SH-SY5Y (cell line): ENCODE data around the gene TMEM164.

Experiments
- GATA2 ChIP-seq: IDR thresholded peaks from 2 replicates; pipeline ENCODE4 v1.6.1; 2011; ENCODE audit warnings: mild to moderate bottlenecking, low read depth, low read length
- GATA3 ChIP-seq: IDR thresholded peaks from 2 replicates; pipeline ENCODE4 v1.6.1; 2011; ENCODE audit warnings: low read depth, mild to moderate bottlenecking, low read length, moderate library complexity

The TMEM164 gene

DNA sequence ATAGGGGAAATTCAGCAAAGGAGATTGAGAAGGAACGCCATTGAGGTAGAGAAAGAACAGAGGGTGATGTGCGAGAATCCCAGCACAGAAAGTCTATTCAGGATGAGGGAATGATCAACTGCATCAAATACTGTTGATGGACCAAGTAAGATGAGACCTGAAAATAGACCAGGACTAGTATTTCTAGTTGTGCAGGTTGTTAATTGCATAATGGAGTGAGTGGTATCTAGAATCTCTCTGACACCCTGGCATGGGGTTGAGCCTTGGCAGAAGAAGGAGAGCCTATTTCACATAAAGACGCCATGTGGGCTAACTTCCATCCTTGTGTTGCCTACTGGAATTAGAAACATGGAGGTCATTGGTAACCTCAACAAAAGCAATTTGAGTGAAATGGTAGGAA is 135.6 kb downstream of the TMEM164 start:
- TF ChIP-seq GATA2 (no peak), GATA3 (no peak)

DNA sequence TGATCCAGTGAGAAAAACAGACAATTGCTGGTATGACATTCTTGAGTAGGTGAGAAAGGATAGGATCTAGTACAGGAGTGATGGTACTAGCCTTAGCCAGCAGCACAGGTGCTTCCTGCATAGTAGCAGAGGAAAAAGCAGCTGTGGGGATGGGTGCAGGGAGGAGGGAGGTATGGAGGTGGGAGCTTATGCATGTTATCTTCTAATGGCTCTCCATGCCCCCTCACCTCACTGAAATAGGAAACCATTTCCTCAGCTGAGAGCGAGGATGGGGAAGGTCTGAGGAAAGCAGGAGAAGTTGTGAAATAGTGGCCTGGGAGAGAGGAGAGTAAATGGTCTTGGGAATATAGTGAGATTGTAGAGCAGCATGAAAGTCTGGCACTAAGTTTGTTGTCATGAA is 136.3 kb downstream of the TMEM164 start:
- TF ChIP-seq GATA3, result no peak
- TF ChIP-seq GATA2, result no peak

DNA sequence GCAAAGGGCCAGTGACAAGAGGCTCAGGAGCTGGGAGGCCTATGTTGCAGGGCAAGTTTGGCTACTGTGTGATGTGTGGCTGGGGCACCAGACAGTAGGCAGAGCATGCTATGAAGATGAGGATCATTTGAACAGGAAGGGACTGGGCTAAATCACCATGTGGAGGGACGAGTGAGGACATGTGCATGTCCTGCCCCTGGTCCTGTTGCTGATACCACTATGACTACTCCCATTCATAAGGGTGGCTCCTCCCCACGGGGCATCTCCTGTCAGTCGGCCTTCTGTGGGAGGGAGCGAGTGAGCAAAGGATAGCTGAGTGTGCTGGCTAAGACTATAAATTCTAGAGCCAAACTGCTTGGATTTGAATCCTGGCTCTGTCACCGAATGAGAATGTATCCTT is 139.2 kb downstream of the TMEM164 start:
- TF ChIP-seq GATA3 (no peak), GATA2 (no peak)

DNA sequence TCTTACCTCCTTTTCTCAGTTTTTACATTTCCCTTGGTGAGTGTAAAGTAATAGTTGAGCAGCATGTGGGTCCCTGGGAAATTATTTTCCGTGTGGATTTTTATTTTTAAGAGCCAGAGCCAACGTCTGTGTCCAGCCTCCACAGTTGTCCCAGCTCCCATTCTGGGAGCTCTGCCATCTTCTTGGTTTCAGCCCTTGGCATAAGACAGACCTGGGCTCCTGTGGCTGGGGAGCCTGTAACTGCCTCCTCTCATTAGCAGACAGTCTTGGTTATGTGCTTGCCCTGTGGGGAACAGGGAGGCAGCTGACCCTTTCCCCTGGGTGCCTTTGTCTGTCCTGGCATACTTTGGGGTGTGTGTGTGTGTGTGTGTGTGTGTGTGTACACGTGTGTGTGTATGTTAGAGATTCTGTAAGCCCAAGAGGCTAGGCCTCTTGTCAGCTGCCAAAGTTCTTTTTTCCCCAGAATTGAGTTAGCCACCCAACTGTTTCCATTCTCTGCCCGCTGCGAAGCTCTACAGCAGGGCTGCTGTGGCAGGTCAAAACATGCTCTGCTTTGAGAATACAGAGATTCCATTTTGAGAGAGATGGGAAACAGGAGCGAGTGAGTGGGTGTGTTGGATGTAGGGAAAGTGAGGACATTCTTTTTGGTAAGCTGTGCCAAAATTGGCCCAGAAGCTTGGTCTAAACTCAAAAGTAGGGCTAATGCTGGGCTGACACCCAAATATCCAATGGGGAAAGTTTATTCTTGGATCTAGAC is 140.7 kb downstream of the TMEM164 start:
- no peak for TF ChIP-seq GATA3
- TF ChIP-seq GATA2, result no peak

DNA sequence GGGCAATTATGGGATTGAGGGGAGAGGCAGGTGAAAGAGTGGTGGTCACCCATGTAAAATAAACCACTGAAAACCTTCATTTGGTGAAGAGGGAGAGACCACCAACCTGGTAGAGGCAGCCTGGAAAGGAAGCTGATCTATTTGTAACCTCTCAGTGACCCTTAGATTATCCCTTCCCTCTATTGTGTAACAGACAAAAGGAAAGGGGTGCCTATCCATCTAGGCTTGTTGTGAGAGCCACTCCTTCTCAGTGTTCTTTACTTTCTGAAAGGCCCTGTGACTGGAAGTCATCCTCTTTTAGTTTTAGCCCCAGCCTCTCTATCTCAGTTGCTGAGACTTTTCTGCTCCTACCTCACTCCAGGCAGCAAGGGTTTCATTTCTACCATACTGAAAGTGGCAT is 142.4 kb downstream of the TMEM164 start:
- TF ChIP-seq GATA3 (no peak), GATA2 (no peak)

DNA sequence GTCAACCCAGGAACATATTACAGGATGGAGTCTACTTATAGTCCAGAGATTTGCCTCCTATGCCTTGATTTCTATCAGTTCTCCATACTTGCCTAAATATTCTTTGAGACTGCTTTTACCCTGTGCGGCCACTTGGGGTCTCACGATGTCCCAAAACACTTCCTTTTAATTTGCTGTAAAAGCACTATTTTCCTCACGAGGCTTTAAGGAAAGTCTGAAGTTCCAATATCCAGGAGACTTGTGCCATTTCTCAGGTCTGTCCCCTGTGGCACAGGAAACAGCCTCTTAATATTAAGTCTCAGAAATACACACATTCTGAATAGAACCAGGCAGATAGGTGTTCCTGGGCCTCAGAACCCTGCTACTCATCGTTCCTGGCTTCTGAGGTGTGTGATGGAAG is 142.9 kb downstream of the TMEM164 start:
- TF ChIP-seq GATA2 (no peak), GATA3 (no peak)

DNA sequence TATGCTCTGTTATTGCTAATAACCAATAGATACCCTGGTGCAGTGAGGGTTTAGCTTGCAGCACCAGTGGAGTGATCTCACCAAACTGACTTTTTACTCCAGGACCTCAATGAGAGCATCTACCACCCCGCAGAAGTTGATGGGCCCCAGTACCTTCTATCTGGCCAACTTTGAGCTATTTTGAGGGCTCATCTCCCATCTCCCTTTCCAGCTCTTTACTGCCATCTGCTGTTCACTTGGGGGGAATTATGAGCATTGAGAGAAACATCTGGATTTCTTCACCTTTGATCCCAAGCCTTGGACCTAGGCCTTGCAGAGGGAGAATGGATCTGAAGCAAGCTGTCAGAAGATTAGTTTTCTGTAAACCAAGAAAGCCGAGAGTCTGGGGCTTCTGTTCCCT is 143.6 kb downstream of the TMEM164 start:
- TF ChIP-seq GATA2 (no peak), GATA3 (no peak)

DNA sequence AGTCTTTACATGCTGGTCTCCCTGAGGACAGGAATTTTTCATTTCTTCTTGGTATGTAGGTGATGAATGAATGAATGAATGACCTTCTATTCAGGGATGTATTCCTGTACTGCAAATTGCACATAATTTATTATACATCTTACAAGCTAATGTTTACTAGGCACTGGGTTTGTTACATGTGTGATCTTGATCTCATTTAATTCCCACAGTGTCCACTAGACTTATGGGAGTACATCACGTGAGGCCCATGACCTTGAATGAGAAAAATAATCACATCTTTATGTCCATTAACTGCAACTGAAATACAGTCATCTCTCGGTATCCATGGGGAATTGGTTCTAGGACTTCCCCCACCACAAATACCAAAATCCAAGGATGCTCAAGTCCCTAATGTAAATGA is 150.3 kb downstream of the TMEM164 start:
- TF ChIP-seq GATA3 (no peak), GATA2 (no peak)

DNA sequence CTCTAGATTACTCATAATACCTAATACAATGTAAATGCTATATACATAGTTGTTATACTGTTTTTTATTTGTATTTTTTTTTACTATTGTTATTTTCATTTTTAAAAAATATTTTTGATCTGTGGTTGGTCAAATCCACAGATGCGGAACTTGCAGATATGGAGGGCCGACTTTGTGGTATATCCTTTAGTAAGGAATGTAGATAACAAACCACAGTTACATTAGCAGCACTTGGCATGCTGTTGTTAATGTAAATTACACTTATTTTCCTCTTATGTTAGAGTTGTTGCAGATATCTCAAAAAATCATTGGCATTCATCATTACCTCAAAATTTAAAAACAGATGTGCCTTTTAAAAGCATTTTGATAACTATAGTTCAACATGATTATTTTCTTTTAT is 151.0 kb downstream of the TMEM164 start:
- TF ChIP-seq GATA3 (no peak), GATA2 (no peak)

DNA sequence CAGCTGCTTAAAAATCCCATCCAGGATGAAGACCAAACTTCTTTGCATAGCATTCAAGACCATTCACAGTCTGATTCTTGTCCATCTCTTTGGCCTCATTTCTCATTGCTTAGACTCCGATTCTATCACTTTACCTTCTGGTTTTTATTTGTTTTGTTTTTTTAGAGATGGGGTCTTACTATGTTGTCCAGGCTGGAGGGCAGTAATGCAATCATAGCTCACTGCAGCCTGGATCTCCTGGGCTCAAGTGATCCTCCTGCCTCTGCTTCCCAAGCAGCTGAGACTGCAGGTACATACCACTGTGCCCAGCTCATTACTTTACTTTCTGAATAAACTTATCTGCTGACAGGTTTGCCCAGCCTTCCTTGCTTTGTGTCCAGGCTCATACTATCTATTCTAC is 152.8 kb downstream of the TMEM164 start:
- TF ChIP-seq GATA2 (no peak), GATA3 (no peak)

DNA sequence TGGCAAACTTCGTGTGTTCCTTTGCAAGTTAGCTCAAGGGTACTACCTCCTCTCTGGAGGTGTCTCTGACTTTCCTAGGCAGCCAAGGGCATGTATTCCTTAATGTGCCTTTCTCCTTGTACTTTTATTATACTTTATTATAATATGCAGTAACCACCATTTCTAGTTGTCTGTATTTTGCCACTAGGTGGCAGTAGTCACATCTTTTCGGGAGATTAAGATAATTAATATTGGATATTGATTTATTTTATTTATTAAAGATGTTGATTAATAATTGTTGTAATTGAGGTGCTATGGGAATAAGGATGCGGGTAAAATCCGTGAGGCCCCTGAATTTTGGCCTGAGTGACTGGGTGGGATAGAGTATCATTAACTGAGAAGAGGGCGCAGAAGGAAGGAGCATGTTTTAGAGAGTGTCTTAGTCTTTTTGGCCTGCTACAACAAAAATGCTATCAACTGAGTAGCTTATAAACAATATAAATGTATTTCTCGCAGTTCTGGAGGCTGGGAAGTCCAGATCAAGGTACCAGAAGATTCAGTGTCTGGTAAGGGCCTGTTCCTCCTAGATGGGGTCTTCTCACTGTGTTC is 153.3 kb downstream of the TMEM164 start:
- no peak for TF ChIP-seq GATA3
- TF ChIP-seq GATA2, result no peak

DNA sequence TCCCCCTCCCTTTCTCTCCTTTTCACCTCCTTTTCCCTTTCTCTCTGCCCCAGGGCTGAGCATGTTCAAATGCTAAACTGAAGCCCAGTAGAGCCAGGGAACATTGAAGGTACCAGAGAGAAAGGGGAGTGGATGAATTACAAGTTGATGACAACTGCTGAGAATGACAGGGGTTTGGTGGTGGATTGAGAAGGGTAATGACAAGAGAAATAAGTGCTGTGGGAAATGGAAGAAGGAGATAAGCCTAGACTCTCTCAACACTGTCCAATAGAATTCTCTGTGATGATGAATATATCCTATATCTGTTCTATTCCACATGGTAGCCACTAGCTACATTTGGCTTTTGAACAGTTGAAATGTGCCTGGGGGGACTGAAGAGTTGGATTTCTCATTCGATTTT is 154.5 kb downstream of the TMEM164 start:
- TF ChIP-seq GATA3 (no peak), GATA2 (no peak)

DNA sequence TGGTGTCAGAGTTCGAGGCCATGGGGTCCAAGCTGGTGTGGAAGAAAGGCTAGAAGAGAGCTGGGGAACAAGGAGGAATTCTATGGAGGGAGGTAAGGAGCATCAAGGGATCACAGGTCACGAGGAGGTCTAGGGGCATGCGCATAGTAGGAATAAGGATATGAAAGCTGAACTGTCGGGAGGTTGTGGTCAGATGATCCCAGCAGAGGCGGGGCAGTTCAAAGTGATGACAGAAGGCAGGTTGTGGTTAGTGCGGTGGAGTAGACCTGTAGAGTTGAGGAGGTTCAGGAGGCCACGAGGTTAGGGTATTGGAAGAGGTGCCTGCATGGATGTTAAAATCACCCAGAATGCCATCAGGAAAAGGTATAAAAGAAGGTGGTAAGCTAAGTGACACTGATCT is 156.3 kb downstream of the TMEM164 start:
- TF ChIP-seq GATA2 (no peak), GATA3 (no peak)

DNA sequence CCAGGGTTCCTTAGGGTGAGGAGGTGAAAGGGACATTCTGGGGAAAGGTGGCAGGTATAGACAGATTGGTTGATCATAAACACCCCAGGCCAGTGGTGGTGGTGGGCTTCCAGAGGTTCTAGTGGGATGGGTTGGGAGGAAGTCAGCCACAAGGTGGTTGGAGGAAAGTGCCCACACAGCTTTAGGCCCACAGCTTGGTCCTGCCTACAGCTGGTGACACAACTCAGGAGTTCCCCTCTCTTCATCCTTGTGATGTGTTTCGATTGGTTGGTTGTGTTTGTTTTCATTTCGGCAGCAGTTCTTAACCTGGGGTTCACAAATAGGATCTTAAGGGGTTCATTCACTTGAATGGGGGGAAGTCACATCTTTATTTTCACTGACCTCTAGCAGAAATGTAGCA is 157.0 kb downstream of the TMEM164 start:
- no peak for TF ChIP-seq GATA3
- TF ChIP-seq GATA2, result no peak

DNA sequence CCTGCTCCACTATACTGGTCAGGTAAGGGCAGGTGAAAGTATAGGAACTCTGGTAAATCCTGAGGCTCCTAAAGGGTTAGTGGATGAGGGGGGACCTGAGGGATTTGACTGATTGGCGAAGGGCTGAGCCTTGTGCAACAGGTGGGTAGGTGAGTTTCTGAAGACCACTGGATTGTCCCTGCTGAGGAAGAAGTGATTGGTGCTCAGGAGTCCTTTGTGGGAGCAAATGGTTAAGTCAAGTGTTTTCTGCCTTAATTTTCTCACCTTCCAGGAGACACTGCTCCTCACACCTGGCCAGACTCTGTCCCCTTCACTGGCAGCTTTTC is 158.4 kb downstream of the TMEM164 start:
- TF ChIP-seq GATA2 (no peak), GATA3 (no peak)
